Measurements from ENCODE around the gene FAF2.
A peak's percentile ranks its signal among the peaks of the same experiment; 100 is the strongest.

Gene FAF2

DNA sequence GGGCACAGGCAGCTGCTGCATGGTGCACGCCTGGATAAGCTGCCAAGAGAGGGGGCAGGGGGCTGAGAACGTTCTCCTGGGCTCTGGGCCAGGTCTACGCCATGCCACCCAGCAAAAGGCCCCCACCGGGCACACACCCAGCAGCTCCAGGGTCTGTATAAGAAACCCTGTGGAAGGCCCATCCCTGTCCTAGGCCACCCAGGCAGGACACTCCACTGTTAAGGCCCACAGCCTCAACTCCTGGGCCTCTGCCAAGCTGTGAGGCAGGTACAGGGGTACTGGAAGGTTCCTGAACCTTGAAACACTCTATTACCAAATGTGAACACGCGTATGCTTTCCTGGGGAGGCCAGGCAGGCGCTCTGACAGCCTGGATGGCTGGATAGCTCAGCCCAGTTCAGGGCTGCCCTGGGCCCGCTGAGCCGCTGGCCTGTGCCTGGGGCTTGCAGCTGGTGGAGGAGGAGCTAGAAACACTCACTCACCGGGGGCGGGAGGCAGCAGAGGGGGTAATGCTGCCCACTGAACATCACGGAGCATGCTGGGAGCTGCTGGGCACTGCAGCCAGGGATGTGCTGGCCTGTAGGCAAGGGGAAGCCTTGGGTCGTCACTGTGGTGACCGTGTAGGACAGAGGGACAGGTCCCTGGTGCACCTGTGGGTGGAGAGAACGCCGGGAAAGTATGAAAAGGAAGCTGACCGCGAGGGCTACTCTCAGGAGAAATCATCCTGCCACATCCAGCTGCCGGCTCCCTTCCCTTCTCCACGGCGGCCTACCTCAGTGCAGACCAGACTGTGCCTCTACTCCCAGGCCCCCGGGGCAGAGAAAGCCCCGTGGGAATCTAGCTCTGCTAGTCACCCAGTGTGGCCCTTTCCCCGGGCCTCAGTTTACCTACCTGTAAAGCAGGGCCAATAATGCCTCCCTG, 83.1 kb downstream of the FAF2 start:
- peak; percentile 47 for DNase-seq (ENCODE audit: low read depth)

DNA sequence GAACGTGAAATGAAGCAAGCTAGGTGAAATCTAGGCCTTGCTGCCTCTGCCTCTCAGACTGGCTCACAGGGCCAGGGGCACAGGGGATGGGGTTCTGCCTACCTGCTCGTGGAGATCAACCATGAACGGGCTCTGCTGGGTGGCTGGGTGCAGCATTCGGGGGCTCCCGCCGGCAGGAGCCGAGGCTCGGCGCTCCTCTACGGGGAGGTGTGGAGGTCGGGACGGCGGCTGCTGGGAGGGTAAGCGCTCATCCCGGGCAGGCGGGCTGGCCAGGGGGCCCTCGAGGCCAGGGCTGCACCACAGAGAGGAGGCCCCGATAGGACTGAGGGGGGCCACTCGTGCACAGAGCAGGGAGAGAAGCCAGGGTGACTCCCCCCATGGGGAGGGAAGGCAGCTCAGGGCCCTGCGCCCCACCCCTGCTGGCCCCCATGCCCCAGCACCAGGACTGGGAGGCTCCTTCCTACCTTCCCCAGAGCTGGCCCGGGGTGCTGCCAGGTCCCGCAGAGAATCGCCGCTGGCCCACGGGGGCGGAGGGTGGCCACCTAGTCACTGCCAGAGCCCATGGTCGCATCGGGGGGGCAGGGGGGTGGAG, 83.8 kb downstream of the FAF2 start:
- DNase-seq (ENCODE audit: low read depth): no peak

DNA sequence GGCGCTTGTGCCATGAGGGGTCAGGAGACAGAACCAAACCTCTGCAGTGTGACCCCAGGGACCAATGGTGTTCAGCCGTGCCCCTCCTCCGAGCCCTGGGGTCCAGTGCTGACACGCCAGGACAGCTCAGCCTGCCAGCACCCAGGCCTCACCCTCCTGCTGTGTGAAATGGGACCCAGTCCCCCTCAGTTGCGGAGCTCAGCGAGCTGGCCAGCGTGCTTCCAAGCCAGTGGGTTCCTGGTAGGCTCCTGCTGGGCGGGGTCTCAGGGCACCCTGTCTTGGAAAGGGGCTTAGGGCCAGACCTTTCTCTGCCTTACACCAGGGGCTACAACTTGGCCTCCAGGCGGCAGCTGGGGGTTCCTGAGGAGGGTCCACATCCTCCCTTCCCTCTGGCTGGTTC, 84.6 kb downstream of the FAF2 start:
- DNase-seq (ENCODE audit: low read depth): no peak

DNA sequence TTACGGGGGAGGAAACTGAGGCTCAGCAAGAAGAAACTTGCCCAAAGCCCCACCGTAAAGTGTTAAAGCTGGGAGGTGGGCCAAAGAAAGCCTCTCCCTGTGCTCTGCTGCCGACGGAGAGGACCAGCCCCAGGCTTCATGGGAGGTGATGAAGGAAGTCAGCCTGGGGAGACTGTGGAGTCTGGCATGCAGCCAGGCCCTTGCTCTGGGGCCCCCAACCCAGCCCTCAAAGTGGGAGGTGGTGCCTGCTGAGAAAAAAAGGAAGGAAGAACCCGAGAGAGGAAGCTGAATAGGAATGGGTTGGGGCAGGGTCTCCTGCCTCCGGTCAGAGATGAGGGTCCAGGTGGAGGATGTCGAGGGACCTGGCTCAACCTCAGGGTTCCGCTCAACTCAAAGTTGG, 85.2 kb downstream of the FAF2 start:
- DNase-seq (ENCODE audit: low read depth): no peak

DNA sequence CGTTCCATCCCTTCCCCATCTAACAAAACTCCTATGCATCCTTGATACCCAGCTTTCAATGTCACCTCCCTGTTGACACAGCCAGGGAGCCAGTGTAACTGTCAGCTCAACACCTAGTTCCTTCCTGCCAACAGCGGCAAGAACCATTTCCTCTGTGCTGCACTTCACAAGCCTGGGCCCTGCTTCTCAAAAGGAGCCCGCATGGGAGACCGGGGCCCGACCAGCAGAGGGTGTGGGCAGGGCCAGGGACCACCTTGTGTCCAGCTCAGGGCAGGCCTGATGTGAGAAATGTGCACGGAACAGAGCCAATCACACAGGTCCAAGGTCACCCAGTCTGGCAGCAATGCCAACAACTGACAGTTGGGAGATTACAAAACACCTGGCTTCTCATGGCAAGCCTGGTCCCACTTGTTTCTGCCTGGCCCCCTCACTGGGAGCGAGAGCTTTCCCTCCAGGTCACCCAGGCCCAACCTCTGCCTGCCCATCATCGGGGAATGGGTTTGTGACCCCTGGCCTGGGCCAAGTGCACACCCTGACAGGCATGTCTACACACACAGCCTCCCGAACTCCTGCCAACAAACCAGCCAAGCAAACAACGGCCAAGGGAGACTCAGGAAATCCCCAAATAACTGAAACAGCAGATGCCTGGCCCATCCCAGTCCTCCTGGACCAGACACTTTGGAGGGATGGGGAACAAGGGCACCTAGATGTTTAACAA, 85.9 kb downstream of the FAF2 start:
- DNase-seq (ENCODE audit: low read depth): no peak

DNA sequence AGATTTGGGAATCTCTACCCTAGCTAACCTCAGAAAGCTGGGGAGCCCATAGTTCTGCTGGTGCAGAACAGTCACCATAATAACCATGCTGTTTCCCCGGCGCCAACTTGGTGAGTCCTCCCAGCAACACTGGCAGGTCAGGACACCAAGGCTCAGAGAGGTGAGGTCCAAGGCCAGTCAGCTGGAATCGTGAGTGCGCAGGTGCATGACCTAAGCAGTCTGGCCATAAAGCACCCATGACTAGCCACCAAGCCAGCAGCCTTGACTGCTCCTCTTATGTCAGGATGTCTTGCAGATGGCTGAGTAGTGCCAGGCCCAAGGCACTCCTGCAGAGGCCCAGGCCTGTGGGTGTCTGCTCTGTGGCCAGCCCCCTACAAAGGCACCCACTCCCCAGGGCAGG, 86.5 kb downstream of the FAF2 start:
- DNase-seq (ENCODE audit: low read depth): no peak

DNA sequence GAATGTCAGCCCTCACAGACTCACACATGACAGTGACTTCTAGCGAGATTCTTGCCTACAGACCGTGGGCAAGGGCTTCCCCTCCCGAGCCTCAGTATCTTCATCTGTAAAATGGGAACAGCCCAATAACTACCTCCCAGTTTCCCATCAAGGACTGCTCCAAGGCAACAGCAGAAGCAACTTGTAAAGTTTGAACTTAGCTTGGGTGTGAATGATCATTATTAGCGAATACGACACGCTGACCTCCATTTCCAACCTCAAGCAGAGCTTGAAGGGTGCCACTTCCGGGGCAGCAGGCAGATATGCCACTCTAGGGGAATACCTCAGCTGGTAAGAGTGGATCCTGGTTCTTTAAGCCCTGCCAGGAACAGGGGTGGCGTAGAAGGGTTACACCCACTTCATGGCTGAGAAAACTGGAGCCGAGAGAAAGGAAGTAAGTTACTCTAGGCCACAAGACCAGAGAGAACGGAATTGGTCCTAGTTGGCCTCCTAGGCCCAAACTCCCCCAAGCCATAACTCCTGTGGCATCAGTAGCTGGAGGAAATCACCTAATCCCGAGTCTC, 87.0 kb downstream of the FAF2 start:
- DNase-seq (ENCODE audit: low read depth): no peak

DNA sequence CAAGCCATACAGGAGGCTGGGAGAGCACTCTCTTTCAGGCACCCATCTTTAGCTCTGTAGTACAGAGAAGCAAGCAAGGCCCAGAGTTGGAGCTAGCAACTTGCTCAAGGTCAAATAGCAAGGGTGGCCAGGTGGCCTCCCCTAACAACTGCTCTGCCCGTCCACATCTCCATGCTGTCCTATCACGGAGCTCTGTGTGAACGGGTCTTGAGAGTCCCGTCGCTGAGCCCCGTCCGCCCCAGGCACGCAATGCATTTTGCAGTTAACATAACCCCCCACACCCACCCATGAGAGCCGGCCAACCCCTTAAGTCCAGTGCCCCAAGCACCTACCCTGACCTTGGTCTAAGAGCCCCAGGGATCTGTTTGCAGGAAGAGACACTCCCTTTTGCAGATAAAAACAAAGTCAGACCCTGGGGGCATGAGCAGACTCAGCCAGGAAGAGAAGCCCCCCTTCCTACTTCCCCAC, 87.5 kb downstream of the FAF2 start:
- DNase-seq (ENCODE audit: low read depth): peak; percentile 30

DNA sequence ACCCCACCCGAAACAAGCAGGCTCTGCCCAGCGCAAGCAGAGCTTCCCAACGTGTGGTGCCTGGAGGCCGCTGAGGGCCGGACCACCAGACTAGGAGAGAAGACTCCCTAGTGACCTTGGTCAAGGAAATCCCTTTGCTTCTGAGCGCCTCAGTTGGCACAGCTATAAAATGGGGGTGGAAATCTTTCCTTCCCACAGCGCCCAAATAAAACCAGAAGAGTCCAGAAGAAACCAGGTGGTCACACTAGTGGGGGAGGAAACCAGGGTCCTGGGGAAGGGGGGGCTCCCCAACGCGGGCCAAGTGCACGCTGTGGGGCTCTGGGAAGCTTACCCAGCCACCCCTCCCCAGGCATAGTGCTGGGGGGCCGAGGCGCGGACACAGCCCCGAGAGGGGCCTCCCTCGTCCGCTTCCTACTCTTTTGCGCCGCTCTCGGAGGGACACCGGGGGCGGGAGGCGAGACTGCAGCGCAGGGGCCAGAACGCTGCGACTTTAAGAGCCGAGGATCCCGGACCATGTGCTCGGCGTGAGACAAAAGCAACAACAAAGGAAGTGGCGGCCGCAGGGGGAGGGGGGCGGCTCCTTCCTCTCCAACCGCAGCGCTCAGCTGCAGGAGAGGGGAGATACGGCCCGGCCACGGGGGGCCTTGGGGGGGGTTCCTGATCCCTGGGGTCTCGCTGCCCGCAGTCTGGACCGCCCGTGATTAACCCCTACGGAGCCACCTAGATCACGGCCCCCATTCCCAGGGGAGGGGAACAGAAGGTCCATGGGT, 88.1 kb downstream of the FAF2 start:
- peak; percentile 87 for DNase-seq (ENCODE audit: low read depth)

DNA sequence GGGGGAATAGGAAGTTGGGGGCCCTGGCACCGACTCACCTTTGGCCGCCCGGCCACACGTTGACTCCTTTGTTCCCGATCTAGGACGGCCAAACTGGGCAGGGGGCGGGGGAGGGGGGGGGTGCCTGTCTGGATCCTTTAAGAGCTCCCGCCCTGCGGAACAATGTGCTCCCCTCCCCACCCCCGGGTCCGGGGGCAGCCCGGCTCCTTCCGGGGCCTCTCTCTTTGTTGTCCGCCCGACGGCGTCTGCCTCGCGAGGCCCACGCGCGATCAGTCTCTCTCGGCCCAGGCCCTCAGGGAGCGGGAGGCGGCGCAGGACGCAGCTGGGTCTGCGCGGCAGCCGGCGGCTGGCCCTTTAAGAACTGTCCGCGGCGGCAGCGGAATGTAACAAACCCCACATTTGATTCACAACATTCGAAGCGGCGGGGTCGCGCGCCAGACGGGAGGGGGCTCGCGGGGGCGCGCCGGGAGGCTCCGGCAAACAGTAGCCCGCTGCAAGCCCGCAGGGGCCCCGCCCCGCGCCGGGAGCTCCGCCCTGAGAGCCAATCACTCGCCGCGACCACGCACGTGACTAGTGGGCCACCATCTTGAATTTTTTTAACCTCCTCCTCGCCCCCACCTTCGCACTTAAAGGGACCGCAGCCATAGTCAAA, 88.8 kb downstream of the FAF2 start, which contains the start of gene RNF44:
TSS of gene RNF44 (minus strand) at position 501 of the 652 bp plus-strand sequence. CDS start 4,930 bp downstream, outside the sequence.
- peak; percentile 97 for DNase-seq (ENCODE audit: low read depth)

DNA sequence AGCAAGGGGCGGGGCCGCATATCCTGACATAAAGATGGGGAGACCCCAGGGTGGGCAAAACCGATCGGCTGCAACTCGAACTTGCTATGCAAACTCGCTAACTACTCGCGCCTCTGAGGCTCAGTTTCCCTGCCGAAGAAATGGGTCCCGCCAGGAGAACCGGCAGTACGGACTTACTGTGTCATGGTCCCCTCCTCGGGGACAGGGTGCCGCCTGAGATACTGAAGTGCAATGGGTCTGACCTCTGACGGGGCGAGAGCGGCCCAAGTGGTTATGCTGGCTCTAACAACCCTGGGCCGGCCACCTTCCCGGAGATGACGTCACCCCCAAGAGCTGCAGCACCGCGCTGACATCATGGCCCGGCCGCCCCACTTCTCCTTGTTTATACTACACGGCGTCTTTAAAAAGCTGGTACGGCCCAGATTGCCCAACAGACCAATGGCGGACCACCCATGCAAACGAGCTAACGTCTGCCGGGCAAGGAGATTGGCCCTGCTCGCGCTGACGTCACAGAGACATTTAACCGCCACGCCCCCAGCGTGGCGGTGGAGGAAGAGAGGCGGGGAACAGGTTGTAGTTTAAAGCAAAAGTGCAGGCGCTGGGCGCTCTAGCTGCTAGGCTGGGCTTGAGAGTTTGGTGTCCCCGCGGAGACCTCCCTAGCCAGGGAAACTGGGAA, 89.5 kb downstream of the FAF2 start:
- DNase-seq (ENCODE audit: low read depth): peak; percentile 100

DNA sequence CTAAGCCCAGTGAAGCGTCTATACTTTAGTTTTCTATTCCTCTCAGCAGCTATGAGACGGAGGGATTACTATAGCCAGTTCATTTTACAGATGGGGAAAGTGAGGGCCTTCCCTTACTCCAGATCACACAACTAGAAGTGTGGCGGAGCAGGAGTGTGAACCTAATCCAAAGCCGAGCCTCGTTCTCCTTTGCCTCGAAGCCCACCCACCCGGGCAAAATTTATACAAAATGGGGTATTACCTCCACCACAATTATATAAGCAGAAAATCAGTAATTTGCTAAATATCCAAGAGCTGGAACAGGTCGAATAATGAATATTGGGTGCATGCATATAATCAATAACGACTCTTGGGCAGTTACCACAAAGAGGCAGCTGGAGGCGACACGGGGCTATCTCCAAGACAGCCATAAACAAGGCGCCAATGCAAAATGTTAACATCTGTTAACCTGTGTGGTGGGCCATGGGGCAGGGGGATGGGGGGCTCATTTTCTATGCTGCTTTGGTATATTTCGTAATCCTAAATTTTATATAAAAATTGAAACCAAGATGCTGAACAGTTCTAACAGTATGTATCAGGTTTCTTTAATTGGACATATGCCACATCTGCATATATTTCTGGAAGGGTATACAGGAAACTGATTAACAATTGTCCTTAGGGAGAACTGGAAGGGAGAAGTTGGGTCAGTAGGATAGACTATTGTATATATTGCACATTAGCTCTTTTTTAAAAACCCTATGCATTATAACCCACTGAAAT, 90.2 kb downstream of the FAF2 start:
- DNase-seq (ENCODE audit: low read depth): no peak

DNA sequence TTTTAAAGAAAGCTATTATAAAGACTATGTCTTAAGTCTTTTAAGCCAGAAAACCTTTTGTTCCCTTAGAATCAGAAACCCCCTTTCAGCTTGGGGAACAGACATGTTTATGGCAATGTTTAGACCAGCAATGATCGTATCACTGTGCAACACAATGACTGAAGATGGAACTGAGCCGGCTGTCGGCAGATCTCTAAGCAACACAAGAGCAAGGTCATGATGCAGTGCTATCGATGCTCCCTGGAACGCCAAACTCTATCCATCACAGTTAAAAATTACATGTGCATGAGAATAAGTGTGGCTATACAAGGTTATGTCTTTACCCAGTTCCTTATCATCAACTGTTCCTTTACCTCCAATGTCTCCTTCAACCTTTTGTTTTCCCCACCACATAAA, 90.8 kb downstream of the FAF2 start:
- DNase-seq (ENCODE audit: low read depth): no peak

DNA sequence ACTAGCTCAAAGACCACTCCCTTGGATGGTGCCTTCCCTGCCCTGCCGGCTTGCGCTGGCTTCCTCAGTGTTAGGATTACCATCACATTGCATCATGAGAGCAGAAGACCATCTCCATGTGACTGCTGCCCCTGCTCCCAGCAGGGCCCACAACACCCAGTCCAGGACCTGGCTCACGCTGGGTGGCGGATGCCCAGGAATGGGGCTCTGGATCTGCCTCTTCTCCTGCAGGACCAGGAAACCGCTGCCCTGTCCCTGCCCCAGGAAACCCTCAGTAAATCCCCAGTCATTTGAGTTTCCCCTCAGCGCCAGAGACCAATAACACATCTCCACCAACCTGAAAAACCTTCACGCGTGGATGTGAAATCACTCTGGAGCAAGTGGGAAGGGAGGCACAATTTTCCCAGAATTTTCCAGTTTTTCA, 92.3 kb downstream of the FAF2 start:
- no peak for DNase-seq (ENCODE audit: low read depth)

DNA sequence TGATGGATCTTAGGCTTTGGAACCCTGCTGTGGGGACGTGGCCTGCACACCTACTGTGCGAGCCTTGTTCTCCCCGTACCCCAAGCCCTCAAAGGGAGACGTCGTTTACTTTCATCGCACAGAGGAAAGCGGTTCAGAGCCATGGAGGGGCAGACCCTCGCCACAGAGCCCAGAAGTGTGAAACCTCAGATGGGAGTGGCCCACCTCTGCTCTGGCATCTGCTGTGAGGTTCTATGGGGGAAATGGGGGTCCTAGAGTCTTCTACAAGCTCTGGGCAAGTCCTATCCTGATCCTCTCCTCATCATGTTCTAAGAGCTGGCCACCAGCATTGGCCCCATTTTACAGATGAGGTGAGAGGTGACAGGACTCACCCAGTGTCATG, 92.8 kb downstream of the FAF2 start:
- DNase-seq (ENCODE audit: low read depth): no peak

DNA sequence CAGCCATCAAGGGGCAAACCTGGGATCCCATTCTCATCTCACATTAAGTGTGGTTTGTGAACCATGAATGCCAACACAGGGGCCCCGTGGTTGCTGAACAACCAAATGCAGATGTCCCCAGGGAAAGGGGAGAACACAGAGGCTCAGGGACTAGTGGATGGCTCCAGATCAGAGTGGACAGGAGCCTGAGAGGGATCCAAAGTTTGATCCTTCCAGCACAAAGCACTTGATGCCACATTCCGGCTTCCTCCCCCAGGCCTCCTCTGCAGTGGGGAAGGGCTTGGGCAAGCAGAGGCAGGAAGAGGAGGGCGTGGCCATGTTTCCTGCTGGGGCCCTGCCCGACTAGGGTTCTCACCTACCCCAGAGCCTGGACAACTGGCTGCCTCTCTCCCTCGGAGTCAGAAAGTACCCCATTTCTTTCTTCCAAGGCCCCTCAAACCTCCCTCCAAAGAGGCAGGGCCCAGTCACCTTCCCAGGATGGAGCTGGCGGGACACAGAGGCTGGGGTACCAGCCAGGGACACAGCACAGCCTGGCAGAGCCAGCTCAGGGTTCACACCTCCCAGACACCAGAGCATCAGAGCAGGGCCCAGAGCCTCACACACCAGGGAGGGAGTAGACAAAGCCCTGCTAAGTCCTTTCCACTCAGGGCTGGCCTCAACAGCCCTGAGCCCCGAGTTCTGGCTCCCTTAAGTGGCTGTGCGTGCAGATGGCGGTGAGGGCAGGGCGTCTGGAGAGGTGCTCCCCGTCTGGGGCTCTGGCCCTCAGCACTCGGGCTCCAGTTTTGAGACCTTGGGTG, 93.4 kb downstream of the FAF2 start:
- no peak for DNase-seq (ENCODE audit: low read depth)

DNA sequence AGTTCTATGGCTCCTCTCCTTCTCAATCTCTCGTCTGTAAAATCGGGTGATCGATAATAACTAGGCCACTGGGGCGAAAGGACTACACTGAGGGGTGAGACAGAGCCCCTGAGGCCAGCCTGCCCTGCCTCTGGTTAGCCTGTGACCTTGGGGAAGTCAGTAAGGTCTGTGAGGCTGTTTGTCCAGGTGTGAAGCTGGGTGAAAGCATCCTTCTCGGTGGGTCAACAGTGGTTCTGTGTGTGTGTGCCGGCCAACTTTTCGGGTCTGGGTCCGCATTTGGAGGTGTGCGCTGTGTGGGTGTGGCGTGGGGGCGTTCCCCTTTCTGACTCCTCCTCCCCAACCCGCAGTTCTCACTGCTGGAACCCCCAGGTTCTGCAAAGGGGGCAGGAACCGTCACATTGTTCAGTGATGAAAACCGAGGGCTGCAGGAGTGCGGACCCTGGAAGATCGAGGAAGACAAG, 94.0 kb downstream of the FAF2 start:
- DNase-seq (ENCODE audit: low read depth): no peak

DNA sequence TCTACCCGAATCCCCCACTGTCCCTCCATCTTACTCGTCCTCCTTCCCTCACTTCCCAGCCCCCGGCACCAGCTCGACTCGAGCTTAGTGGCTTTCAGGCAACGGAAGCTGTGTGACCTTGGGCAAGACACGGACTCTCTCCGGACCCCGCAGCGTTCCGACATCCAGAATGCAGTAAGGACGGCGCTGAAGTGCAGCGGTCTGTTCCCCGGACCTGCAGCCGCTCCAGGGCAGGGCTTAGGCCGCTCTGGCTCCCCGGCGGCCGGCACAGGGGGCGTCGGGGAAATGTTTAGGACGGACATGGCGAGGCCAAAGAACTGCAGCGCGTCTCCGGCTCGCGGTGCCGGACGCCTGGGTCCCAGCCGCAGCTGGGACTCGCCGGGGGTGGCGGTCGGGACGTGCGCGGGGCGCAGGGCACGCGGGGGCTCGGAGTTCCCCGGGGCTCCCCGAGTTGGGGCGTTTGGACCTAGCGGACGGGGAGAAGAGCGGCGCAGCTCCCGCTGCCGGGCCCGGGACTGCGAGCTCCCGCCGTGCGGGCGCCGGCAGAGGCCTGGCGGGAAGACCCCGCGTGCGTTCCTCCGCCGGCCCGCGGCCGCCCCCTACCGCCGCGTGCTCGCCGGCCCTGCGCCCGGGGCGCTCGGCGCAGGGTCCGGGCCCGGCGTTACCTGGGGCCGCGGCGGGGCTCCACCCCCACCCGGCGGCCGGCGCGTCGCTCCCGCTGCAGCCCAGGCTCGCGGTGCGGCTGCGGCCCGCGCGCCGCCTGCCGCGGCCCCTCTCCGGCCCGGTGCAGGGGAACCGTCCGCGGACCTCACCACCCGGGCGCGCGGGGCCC, 94.6 kb downstream of the FAF2 start:
- DNase-seq (ENCODE audit: low read depth): peak; percentile 45

Measured in ELR (cell line).